PC-9 (cell line): ENCODE measurements around the gene PPIL6. TPM values are rescaled to one million over a fixed set of nuclear protein-coding genes. Genes with fewer than 3 reads are reported as not detected.

Experiments used
- BruUV-seq: library from RNA; stranded (reverse); fragments of 400-500 nt; replicated peaks from 2 replicates; lab custom pipeline; 2021; lab: Mats Ljungman, UMichigan
- CTCF ChIA-PET: fragments of 300-600 bp; sonication (Branson Sonifier 250); formaldehyde crosslinking; loops from one replicate; lab custom pipeline; 2022; ENCODE audit warnings: antibody characterized with exemption; lab: Charles Lee
- POLR2A ChIA-PET: fragments of 300-600 bp; sonication (Branson Sonifier 250); formaldehyde crosslinking; loops from one replicate; lab custom pipeline; 2022; ENCODE audit warnings: antibody characterized with exemption; ENCODE audit not compliant: unreplicated experiment; lab: Charles Lee
- DNase-seq, 2 experiments: peaks; one replicate each; pipeline versions ENCODE4 v3.0.0 to v3.0.0-alpha.2; 2015 to 2022; ENCODE audit warnings: mixed read lengths in 1 of 2
- H2AFZ ChIP-seq: fragments of 200-600 bp; sonication (generic); 2 replicates; pipeline ENCODE4 v1.8.1; 2017; ENCODE audit warnings: antibody characterized with exemption
- H3F3A ChIP-seq: fragments of 200-600 bp; sonication (generic); 2 replicates; pipeline ENCODE4 v1.8.1; 2017; ENCODE audit warnings: antibody characterized with exemption, mild to moderate bottlenecking, low read depth; ENCODE audit not compliant: insufficient read depth
- H3K27ac ChIP-seq: fragments of 200-600 bp; sonication (generic); 2 replicates; pipeline ENCODE4 v1.6.1; 2016; ENCODE audit warnings: mixed run types
- H3K27me3 ChIP-seq: fragments of 200-600 bp; sonication (generic); 2 replicates; pipeline ENCODE4 v1.6.1; 2016; ENCODE audit warnings: low read depth, mixed run types; ENCODE audit not compliant: insufficient read depth
- H3K36me3 ChIP-seq: fragments of 200-600 bp; sonication (generic); 2 replicates; pipeline ENCODE4 v1.6.1; 2016; ENCODE audit warnings: low read depth, mixed run types
- H3K4me1 ChIP-seq: fragments of 200-600 bp; sonication (generic); replicated peaks from 2 replicates; pipeline ENCODE4 v1.6.1; 2016; ENCODE audit warnings: mixed run types; ENCODE audit not compliant: insufficient read depth
- H3K4me2 ChIP-seq: fragments of 200-600 bp; sonication (generic); 2 replicates; pipeline ENCODE4 v1.6.1; 2017; ENCODE audit warnings: mixed run types
- H3K4me3 ChIP-seq: fragments of 200-600 bp; sonication (generic); 2 replicates; pipeline ENCODE4 v1.6.1; 2016; ENCODE audit warnings: mixed run types
- H3K79me2 ChIP-seq: fragments of 200-600 bp; sonication (generic); 2 replicates; pipeline ENCODE4 v1.6.1; 2017; ENCODE audit warnings: low read depth, mixed run types
- H3K9me2 ChIP-seq: fragments of 200-600 bp; sonication (generic); 2 replicates; pipeline ENCODE4 v1.8.1; 2017; ENCODE audit warnings: mild to moderate bottlenecking; ENCODE audit not compliant: insufficient read depth
- H3K9me3 ChIP-seq: fragments of 200-600 bp; sonication (generic); 2 replicates; pipeline ENCODE4 v1.8.1; 2016; ENCODE audit warnings: low read depth; ENCODE audit not compliant: insufficient read depth
- H4K20me1 ChIP-seq: fragments of 200-600 bp; sonication (generic); 2 replicates; pipeline ENCODE4 v1.8.1; 2017; ENCODE audit not compliant: insufficient read depth
- EZH2 ChIP-seq: fragments of 200-600 bp; sonication (generic); IDR thresholded peaks from 2 replicates; pipeline ENCODE4 v1.8.0; 2017; ENCODE audit warnings: antibody characterized with exemption, low read depth
- intact Hi-C: fragments of 100-400 bp; cut with micrococcal nuclease; formaldehyde crosslinking; loops from one replicate; pipeline ENCODE4 v1.10.0; 2022; ENCODE audit not compliant: unreplicated experiment
- total RNA-seq: library from RNA; stranded (reverse); gene quantifications from 2 replicates; pipeline ENCODE4 v1.2.3, GENCODE V29; 2021
- TF ChIP-seq, protein P1 (sequence below): fragments of 200-600 bp; sonication (generic); conservative IDR thresholded peaks from 2 replicates; pipeline ENCODE4 v1.6.1; 2017; ENCODE audit warnings: mixed run types, antibody characterized with exemption, mild to moderate bottlenecking, moderate library complexity

Gene PPIL6
- total RNA-seq, 1 experiment from 2014 or later = 15.5 TPM

DNA sequence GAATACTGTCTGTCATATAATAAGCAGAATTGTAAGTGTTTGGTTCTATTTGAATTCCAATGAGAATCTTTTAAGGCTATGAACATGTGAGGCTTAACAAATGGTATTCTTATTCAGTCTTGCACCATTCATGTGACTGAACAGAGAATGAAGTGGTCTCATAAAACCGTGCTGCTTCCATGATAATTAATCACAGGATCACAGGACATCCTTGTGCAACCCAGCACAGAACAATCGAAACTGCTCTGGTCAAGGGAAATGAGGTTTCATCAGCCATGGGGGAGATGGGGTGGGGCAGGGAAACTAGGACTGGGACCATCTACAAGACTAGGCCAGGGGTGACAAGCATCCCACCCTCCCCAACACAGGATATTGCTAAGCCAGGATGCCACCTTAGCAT, 6.0 kb downstream of the PPIL6 start:
- no peak overlapping the region for H3K4me3 ChIP-seq
- BruUV-seq = no TSS peak
- peak overlapping the region; percentile 28 for H3K27ac ChIP-seq
- 0 out of 2 replicates have a peak, but pooled peaks cover 6% of the 10 kb centered on the region for H3K36me3 ChIP-seq
- CTCF ChIA-PET = no interaction called here
- no peak for DNase-seq
- peaks cover 21% of the 10 kb centered on the region; the same call in 1 of the 2 replicates for H3F3A ChIP-seq
- POLR2A ChIA-PET = interaction anchor here (0.6 kb wide), 1 partner anchor 41 kb away, joined by 16 read pairs; no protein-coding TSS in a partner anchor
- H3K9me2 ChIP-seq = no peaks in the 10 kb centered on the region
- H3K9me3 ChIP-seq = no peaks in the 10 kb centered on the region
- H3K4me1 ChIP-seq = peaks cover 11% of the 10 kb centered on the region
- no peak overlapping the region for H3K4me2 ChIP-seq
- no peaks in the 10 kb centered on the region for H4K20me1 ChIP-seq
- TF ChIP-seq EZH2 = no peak
- TF ChIP-seq, protein P1, sequence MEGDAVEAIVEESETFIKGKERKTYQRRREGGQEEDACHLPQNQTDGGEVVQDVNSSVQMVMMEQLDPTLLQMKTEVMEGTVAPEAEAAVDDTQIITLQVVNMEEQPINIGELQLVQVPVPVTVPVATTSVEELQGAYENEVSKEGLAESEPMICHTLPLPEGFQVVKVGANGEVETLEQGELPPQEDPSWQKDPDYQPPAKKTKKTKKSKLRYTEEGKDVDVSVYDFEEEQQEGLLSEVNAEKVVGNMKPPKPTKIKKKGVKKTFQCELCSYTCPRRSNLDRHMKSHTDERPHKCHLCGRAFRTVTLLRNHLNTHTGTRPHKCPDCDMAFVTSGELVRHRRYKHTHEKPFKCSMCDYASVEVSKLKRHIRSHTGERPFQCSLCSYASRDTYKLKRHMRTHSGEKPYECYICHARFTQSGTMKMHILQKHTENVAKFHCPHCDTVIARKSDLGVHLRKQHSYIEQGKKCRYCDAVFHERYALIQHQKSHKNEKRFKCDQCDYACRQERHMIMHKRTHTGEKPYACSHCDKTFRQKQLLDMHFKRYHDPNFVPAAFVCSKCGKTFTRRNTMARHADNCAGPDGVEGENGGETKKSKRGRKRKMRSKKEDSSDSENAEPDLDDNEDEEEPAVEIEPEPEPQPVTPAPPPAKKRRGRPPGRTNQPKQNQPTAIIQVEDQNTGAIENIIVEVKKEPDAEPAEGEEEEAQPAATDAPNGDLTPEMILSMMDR = no peak
- intact Hi-C loops = no loop called here
- peaks cover 14% of the 10 kb centered on the region for H3K79me2 ChIP-seq
- no peaks in the 10 kb centered on the region for H3K27me3 ChIP-seq
- H2AFZ ChIP-seq = no peak overlapping the region

DNA sequence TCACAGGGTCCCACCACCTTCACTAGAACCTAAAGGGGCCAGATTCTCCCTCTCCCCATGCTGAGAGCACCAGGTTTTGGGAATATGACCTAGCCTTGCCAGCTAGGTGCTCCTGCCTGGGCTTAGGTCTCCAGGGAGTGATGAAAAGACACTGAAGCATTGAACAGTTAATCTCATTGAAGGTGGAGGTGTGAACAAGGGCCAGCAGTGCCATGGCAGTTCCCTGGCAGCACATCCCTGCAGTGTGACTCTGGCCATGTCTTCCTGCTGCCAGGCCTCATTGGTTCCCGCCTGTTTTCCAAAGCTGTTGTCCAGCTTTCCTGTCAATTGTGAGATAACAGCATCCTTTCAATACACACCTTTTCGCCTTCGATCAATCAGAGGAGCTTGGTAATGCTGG, 10.9 kb downstream of the PPIL6 start:
- TF ChIP-seq, protein P1 = no peak
- TF ChIP-seq EZH2 = no peak
- Histone ChIP-seq H3K4me2 (no peak overlapping the region), H4K20me1 (no peaks in the 10 kb centered on the region), H3K4me3 (no peak overlapping the region), H3K27ac (no peak overlapping the region), H3K9me2 (no peaks in the 10 kb centered on the region; the same call in 1 of the 2 replicates), H3K36me3 (no peaks in the 10 kb centered on the region), H2AFZ (no peak overlapping the region), H3K4me1 (peaks cover 14% of the 10 kb centered on the region), H3K9me3 (no peaks in the 10 kb centered on the region), H3K79me2 (no peaks in the 10 kb centered on the region), H3K27me3 (no peaks in the 10 kb centered on the region), H3F3A (peaks cover 14% of the 10 kb centered on the region)
- DNase-seq = no peak
- ChIA-PET CTCF (no interaction called here), POLR2A (no interaction called here)
- BruUV-seq = no TSS peak
- intact Hi-C loops = no loop called here

- no peak overlapping the region for H2AFZ ChIP-seq
- no TSS peak for BruUV-seq
Measured at GRCh38 chr6:109428889-109429477, 11.4 kb downstream of the PPIL6 start.

More at GRCh38 chr6:109428889-109429477, 11.4 kb downstream of the PPIL6 start:
- H3K36me3 ChIP-seq = no peaks in the 10 kb centered on the region
- TF ChIP-seq EZH2 = no peak
- TF ChIP-seq, protein P1 = no peak
- H3K4me2 ChIP-seq = no peak overlapping the region
- intact Hi-C loops = no loop called here
- ChIA-PET CTCF (no interaction called here), POLR2A (no interaction called here)
- H3K27me3 ChIP-seq = no peaks in the 10 kb centered on the region
- H3K9me2 ChIP-seq = no peaks in the 10 kb centered on the region; the same call in 1 of the 2 replicates
- peaks cover 19% of the 10 kb centered on the region for H3F3A ChIP-seq
- H3K79me2 ChIP-seq = no peaks in the 10 kb centered on the region
- H3K9me3 ChIP-seq = no peaks in the 10 kb centered on the region
- no peak overlapping the region for H3K27ac ChIP-seq
- H4K20me1 ChIP-seq = no peaks in the 10 kb centered on the region
- H3K4me3 ChIP-seq = no peak overlapping the region
- no peak for DNase-seq
- H3K4me1 ChIP-seq = peaks cover 19% of the 10 kb centered on the region
